A673 (cell line): ENCODE measurements around the gene STAT5B.

ENCODE experiments used
- EZH2 ChIP-seq: fragments of 200-600 bp; sonication (generic); IDR thresholded peaks from 2 replicates; pipeline ENCODE4 v1.6.1; 2017; ENCODE audit warnings: borderline replicate concordance, low read depth, mild to moderate bottlenecking, mixed read lengths, antibody characterized with exemption, low read length; ENCODE audit not compliant: poor library complexity, severe bottlenecking
- TF ChIP-seq, protein P1 (sequence below): fragments of 300-800, 200-600 bp; sonication (generic); conservative IDR thresholded peaks from 2 replicates; pipeline ENCODE4 v1.5.1; 2017; ENCODE audit warnings: low read depth, mild to moderate bottlenecking, antibody characterized with exemption, low read length, moderate library complexity, mixed read lengths

DNA sequence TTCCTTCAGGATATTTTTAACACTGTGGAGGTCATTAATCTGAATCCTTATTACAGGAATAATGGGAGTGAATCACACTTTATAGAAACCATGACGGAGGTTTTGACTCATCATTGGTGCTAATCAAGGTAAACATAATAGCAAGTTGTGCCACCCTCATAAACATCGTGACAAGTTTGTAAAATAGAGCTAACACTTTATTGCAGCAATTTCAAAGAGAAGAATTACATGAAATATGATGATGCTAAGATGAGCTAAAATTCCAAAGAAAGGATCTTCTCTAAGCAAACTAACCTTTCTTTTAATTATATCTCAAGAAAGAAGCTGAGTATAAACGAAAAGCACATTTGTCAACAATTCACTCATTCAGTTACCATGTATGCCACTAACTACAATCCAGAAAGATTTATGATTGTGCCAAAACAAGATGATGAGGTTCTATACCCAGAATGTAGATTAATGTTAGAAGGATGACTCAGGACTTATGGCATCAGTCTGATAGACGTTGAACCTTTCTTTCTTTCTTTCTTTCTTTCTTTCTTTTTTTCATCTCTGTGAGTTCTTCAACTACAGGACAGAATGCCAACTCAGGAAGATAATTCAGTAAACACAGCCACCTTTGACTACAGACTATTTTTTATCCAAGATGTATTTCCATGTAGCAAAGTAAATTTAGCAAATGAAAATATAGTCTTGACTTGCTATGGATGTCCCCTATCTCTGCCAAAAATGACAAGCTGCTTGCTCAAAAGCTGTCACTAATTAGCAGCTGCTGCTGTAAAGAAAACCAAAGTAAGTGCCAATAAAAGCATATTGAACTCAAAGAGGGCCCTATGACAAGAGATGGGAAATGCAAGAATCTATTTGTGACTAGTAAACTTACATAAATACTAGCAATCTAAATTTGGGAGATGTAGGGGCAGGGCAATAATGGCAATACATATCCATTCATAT lies 23.3 kb downstream of the STAT5B start:
- TF ChIP-seq, protein P1, sequence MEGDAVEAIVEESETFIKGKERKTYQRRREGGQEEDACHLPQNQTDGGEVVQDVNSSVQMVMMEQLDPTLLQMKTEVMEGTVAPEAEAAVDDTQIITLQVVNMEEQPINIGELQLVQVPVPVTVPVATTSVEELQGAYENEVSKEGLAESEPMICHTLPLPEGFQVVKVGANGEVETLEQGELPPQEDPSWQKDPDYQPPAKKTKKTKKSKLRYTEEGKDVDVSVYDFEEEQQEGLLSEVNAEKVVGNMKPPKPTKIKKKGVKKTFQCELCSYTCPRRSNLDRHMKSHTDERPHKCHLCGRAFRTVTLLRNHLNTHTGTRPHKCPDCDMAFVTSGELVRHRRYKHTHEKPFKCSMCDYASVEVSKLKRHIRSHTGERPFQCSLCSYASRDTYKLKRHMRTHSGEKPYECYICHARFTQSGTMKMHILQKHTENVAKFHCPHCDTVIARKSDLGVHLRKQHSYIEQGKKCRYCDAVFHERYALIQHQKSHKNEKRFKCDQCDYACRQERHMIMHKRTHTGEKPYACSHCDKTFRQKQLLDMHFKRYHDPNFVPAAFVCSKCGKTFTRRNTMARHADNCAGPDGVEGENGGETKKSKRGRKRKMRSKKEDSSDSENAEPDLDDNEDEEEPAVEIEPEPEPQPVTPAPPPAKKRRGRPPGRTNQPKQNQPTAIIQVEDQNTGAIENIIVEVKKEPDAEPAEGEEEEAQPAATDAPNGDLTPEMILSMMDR: no peak
- no peak for TF ChIP-seq EZH2
